ENCODE measurements around the gene ATP8A1.

ATP8A1 gene

DNA sequence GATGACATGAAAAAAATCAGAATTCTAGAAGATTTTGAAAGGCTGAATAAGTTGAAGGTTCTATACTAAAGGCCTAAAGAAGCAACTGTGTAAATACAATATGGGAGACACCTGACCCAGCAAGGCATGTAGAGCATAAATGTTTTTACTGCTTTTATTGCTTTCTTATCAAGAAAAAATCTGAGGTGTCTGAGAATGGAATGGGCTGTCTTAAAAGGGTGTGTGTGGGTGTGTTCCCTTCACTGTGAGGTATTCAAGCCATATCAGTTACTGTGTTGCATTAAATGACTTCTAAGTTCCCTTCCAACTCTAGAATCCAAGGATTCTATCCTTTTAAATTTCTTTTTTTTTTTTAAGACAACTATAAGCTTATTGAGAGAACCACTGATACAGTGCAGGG is 15.7 kb downstream of the ATP8A1 start:
- H3K36me3 Mint-ChIP-seq = peaks cover 3% of the 10 kb centered on the region
- no peaks in the 10 kb centered on the region for H3K9me3 Mint-ChIP-seq
- no peak overlapping the region for H3K4me3 Mint-ChIP-seq
- no peaks in the 10 kb centered on the region for H3K27me3 Mint-ChIP-seq
- peaks cover 95% of the 10 kb centered on the region for H3K4me1 Mint-ChIP-seq
- no peak overlapping the region for H3K27ac Mint-ChIP-seq

- Mint-ChIP-seq H3K9me3 (no peaks in the 10 kb centered on the region), H3K27ac (no peak overlapping the region), H3K36me3 (peaks cover under 1% of the 10 kb centered on the region), H3K4me1 (peaks cover 94% of the 10 kb centered on the region), H3K4me3 (no peak overlapping the region), H3K27me3 (no peaks in the 10 kb centered on the region)
Measured at GRCh38 chr4:42640613-42641012, 16.3 kb downstream of the ATP8A1 start.

- Mint-ChIP-seq H3K4me1 (peaks cover 95% of the 10 kb centered on the region), H3K27me3 (no peaks in the 10 kb centered on the region), H3K4me3 (peak overlapping the region; percentile 23), H3K36me3 (no peaks in the 10 kb centered on the region), H3K9me3 (no peaks in the 10 kb centered on the region), H3K27ac (peak overlapping the region; percentile 27)
Measured at GRCh38 chr4:42638993-42639392, 17.9 kb downstream of the ATP8A1 start.

- Mint-ChIP-seq H3K27ac (no peak overlapping the region), H3K9me3 (no peaks in the 10 kb centered on the region), H3K4me3 (no peak overlapping the region), H3K4me1 (peaks cover 95% of the 10 kb centered on the region), H3K36me3 (peaks cover under 1% of the 10 kb centered on the region), H3K27me3 (no peaks in the 10 kb centered on the region)
Measured at GRCh38 chr4:42638321-42638720, 18.6 kb downstream of the ATP8A1 start.

DNA sequence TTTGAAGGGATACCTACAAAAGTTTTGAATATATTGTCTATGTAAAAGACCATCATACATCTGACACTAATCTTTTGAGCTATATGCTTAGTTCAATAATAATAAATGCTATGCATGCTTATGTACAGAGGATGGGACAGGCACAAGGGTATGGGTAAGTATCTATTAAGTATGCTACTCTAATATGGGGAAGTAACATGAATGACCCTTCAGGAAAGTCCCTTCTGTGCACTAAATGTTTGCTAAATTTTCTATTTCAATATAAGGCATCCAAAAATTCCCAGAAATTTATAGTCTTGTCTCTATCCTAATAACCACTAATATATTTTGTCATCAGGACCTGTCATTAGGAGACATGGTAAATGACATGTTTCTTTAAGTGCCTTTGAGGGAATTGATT is 19.0 kb downstream of the ATP8A1 start:
- peaks cover 95% of the 10 kb centered on the region for H3K4me1 Mint-ChIP-seq
- no peak overlapping the region for H3K4me3 Mint-ChIP-seq
- no peak overlapping the region for H3K27ac Mint-ChIP-seq
- H3K36me3 Mint-ChIP-seq = peaks cover 3% of the 10 kb centered on the region
- H3K9me3 Mint-ChIP-seq = no peaks in the 10 kb centered on the region
- H3K27me3 Mint-ChIP-seq = no peaks in the 10 kb centered on the region

DNA sequence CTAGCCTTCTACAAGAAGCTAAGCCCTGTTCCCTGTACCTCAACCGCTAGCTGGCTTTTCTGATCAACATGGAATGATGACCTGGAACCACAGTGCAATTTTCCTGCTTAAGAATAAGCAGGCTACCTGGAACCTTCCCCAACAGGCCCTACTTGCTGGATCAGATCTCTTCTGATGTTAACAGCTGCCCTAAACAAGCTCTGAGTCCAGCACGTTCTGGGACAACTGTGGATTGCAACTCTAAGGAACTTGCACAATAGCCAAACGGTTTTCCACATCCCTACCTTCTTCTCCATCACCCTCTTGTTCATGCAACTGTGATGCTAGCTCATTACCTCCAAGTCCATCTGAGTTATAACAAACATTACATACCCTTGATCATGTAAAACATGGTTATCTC is 19.8 kb downstream of the ATP8A1 start:
- H3K9me3 Mint-ChIP-seq = no peaks in the 10 kb centered on the region
- H3K4me3 Mint-ChIP-seq = no peak overlapping the region
- H3K4me1 Mint-ChIP-seq = peaks cover 92% of the 10 kb centered on the region
- H3K27me3 Mint-ChIP-seq = no peaks in the 10 kb centered on the region
- no peak overlapping the region for H3K27ac Mint-ChIP-seq
- peaks cover 3% of the 10 kb centered on the region for H3K36me3 Mint-ChIP-seq

DNA sequence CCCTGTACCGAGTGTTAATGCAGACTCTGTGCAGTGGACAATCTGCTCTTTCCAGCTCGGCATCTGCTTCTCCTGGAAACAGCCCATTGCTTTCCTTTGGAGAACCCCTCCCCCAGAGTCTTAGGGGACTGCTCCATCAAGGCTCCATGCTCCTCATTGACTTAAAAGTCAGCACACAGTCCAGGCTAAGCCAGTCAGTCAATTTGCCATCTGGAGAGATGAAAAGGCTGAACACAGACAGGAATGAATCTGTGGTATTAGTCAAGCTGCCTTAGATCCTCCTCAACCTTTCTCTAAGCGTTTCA is 20.3 kb downstream of the ATP8A1 start:
- no peaks in the 10 kb centered on the region for H3K9me3 Mint-ChIP-seq
- H3K36me3 Mint-ChIP-seq = peaks cover 3% of the 10 kb centered on the region
- peaks cover 92% of the 10 kb centered on the region for H3K4me1 Mint-ChIP-seq
- no peak overlapping the region for H3K4me3 Mint-ChIP-seq
- no peak overlapping the region for H3K27ac Mint-ChIP-seq
- no peaks in the 10 kb centered on the region for H3K27me3 Mint-ChIP-seq

GRCh38 chr4:42633605-42634388 is 23.1 kb downstream of the ATP8A1 start:
- H3K36me3 Mint-ChIP-seq = peaks cover 3% of the 10 kb centered on the region
- no peak overlapping the region for H3K4me3 Mint-ChIP-seq
- peaks cover 95% of the 10 kb centered on the region for H3K4me1 Mint-ChIP-seq
- peak overlapping the region; percentile 3 for H3K27ac Mint-ChIP-seq
- no peaks in the 10 kb centered on the region for H3K9me3 Mint-ChIP-seq
- no peaks in the 10 kb centered on the region for H3K27me3 Mint-ChIP-seq

- peak overlapping the region; percentile 39 for H3K27ac Mint-ChIP-seq
- no peaks in the 10 kb centered on the region for H3K27me3 Mint-ChIP-seq
- peaks cover 3% of the 10 kb centered on the region for H3K36me3 Mint-ChIP-seq
- peaks cover 95% of the 10 kb centered on the region for H3K4me1 Mint-ChIP-seq
- no peak overlapping the region for H3K4me3 Mint-ChIP-seq
- no peaks in the 10 kb centered on the region for H3K9me3 Mint-ChIP-seq
Measured at GRCh38 chr4:42632653-42633382, 24.1 kb downstream of the ATP8A1 start.

DNA sequence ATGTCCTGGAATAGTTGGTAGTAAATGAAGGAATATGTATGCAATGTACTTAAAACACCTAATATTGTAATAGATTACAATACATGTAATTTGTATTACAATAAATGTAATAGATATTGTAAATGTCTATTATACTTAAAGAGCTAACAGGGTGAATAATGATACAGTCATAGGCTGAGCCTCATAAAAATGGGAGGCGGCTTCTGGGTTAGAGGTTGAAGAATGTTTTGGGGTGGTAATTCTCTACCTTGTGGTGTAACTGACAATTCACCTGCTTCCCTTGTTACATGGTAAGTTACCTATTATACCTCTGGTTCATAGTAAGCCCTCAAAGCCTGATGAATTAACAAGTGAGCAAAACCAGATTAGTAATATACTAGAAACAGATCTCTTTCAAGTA is 26.0 kb downstream of the ATP8A1 start:
- no peak overlapping the region for H3K4me3 Mint-ChIP-seq
- H3K27ac Mint-ChIP-seq = no peak overlapping the region
- no peaks in the 10 kb centered on the region for H3K9me3 Mint-ChIP-seq
- peaks cover 3% of the 10 kb centered on the region for H3K36me3 Mint-ChIP-seq
- peaks cover 95% of the 10 kb centered on the region for H3K4me1 Mint-ChIP-seq
- no peaks in the 10 kb centered on the region for H3K27me3 Mint-ChIP-seq

GRCh38 chr4:42628740-42629139 is 28.2 kb downstream of the ATP8A1 start:
- peaks cover 9% of the 10 kb centered on the region for H3K36me3 Mint-ChIP-seq
- H3K4me1 Mint-ChIP-seq = peaks cover 81% of the 10 kb centered on the region
- H3K9me3 Mint-ChIP-seq = no peaks in the 10 kb centered on the region
- no peaks in the 10 kb centered on the region for H3K27me3 Mint-ChIP-seq
- peak overlapping the region; percentile 54 for H3K4me3 Mint-ChIP-seq
- peak overlapping the region; percentile 41 for H3K27ac Mint-ChIP-seq

- H3K9me3 Mint-ChIP-seq = no peaks in the 10 kb centered on the region
- H3K27me3 Mint-ChIP-seq = no peaks in the 10 kb centered on the region
- H3K4me1 Mint-ChIP-seq = peaks cover 75% of the 10 kb centered on the region
- H3K36me3 Mint-ChIP-seq = peaks cover 11% of the 10 kb centered on the region
- H3K4me3 Mint-ChIP-seq = peak overlapping the region; percentile 54
- H3K27ac Mint-ChIP-seq = peak overlapping the region; percentile 84
Measured at GRCh38 chr4:42627885-42628646, 28.8 kb downstream of the ATP8A1 start.

DNA sequence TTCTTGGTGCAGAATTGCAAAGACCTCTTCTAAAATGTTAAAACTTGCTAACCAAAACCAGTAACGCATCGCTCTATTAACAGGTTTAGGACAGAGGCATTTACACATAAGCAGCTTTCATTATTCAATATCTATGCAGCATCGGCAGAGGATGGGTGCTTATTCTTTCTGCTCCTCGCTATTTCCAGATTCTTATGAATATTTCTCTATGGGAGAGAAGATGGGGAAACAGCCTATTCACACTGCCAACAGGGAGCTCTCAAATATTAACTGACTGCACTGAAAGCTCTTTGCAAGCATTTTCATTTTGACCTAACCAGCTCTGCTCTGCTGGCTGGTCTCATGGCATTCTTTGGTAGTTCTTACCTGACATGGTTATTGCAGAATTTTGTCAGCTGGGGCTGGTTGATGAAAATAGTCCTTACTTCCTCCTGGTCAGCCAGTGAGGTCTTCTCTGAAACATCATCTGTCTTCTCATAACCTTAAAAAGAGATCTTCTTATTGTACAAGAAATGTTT is 30.2 kb downstream of the ATP8A1 start:
- H3K27ac Mint-ChIP-seq = peak overlapping the region; percentile 36
- H3K27me3 Mint-ChIP-seq = no peaks in the 10 kb centered on the region
- peaks cover 64% of the 10 kb centered on the region for H3K4me1 Mint-ChIP-seq
- no peak overlapping the region for H3K4me3 Mint-ChIP-seq
- peaks cover 18% of the 10 kb centered on the region for H3K36me3 Mint-ChIP-seq
- no peaks in the 10 kb centered on the region for H3K9me3 Mint-ChIP-seq

- no peak overlapping the region for H3K4me3 Mint-ChIP-seq
- H3K4me1 Mint-ChIP-seq = peaks cover 50% of the 10 kb centered on the region
- no peaks in the 10 kb centered on the region for H3K27me3 Mint-ChIP-seq
- H3K27ac Mint-ChIP-seq = no peak overlapping the region
- H3K9me3 Mint-ChIP-seq = no peaks in the 10 kb centered on the region
- peaks cover 25% of the 10 kb centered on the region for H3K36me3 Mint-ChIP-seq
Measured at GRCh38 chr4:42625329-42625728, 31.6 kb downstream of the ATP8A1 start.

- Mint-ChIP-seq H3K4me3 (no peak overlapping the region), H3K27ac (no peak overlapping the region), H3K27me3 (no peaks in the 10 kb centered on the region), H3K9me3 (no peaks in the 10 kb centered on the region), H3K36me3 (peaks cover 28% of the 10 kb centered on the region), H3K4me1 (peaks cover 43% of the 10 kb centered on the region)
Measured at GRCh38 chr4:42624551-42624950, 32.4 kb downstream of the ATP8A1 start.

GRCh38 chr4:42618023-42618422 is 38.9 kb downstream of the ATP8A1 start:
- Mint-ChIP-seq H3K36me3 (peaks cover 35% of the 10 kb centered on the region), H3K27me3 (no peaks in the 10 kb centered on the region), H3K9me3 (no peaks in the 10 kb centered on the region), H3K4me3 (no peak overlapping the region), H3K4me1 (no peaks in the 10 kb centered on the region), H3K27ac (no peak overlapping the region)
